ENCODE measurements around the gene EXOC2.

GRCh38 chr6:729606-730320, 36.8 kb upstream of the EXOC2 start:
- TF ChIP-seq POLR2A (IDR thresholded peaks at IDR 0.05; ENCODE audit: low read depth, low read length) (no peak), POLR2AphosphoS5 (IDR thresholded peaks at IDR 0.05; ENCODE audit: low read depth, low read length) (no peak), TAF1 (IDR thresholded peaks at IDR 0.05; ENCODE audit: borderline replicate concordance, low read depth, low read length) (no peak)

Measured in GM12892 (cell line).